ENCODE measurements around the gene WBP2. TPM values are rescaled to one million over a fixed set of nuclear protein-coding genes. Genes with fewer than 3 reads are reported as not detected.

The WBP2 gene
- total RNA-seq, 2 donors from 2014 or later, result 74.3 to 82.7 TPM

GRCh38 chr17:75820094-75821080, 34.7 kb downstream of the WBP2 start:
- Histone ChIP-seq H3K9me3 (ENCODE audit: control insufficient read depth, low read length) (no peaks in the 10 kb centered on the region), H3K4me3 (ENCODE audit: low read length) (no peak overlapping the region), H3K27me3 (ENCODE audit: control insufficient read depth, insufficient read depth, low read length, poor library complexity, severe bottlenecking) (no peaks in the 10 kb centered on the region), H3K4me1 (ENCODE audit: control insufficient read depth, insufficient read depth, low read length) (no peaks in the 10 kb centered on the region), H3K36me3 (ENCODE audit: control insufficient read depth, insufficient read depth, low read length) (peaks cover 61% of the 10 kb centered on the region), H3K9ac (ENCODE audit: extremely low read depth, low read length, poor library complexity, severe bottlenecking) (no peak overlapping the region), H3K27ac (ENCODE audit: low read depth, low read length) (no peak overlapping the region)
- 84 to 87% methylated on average over 18 to 21 of the region's 21 CpGs for WGBS, 2 experiments (ENCODE audit: insufficient coverage in 1 of 2, insufficient read length in 1 of 2)
- Mint-ChIP-seq H3K36me3 (ENCODE audit: low read depth) (peaks cover 54% of the 10 kb centered on the region), H3K27ac (no peak overlapping the region), H3K27me3 (ENCODE audit: insufficient read depth) (no peaks in the 10 kb centered on the region), H3K4me1 (no peaks in the 10 kb centered on the region), H3K4me3 (no peak overlapping the region), H3K9me3 (no peaks in the 10 kb centered on the region)
- no peak for DNase-seq
- no peak for TF ChIP-seq CTCF (conservative IDR thresholded peaks at IDR 0.05)

GRCh38 chr17:75819678-75820077, 35.5 kb downstream of the WBP2 start:
- Mint-ChIP-seq H3K36me3 (ENCODE audit: low read depth) (peaks cover 54% of the 10 kb centered on the region), H3K27ac (no peak overlapping the region), H3K9me3 (no peaks in the 10 kb centered on the region), H3K4me3 (no peak overlapping the region), H3K27me3 (ENCODE audit: insufficient read depth) (no peaks in the 10 kb centered on the region), H3K4me1 (no peaks in the 10 kb centered on the region)
- H3K4me1 ChIP-seq (ENCODE audit: control insufficient read depth, insufficient read depth, low read length), result no peaks in the 10 kb centered on the region
- TF ChIP-seq CTCF (conservative IDR thresholded peaks at IDR 0.05), result no peak
- WGBS, 2 experiments (ENCODE audit: insufficient coverage in 1 of 2, insufficient read length in 1 of 2), result 91 to 96% methylated on average over 14 to 16 of the region's 16 CpGs
- no peak overlapping the region for H3K4me3 ChIP-seq (ENCODE audit: low read length)
- no peak overlapping the region for H3K9ac ChIP-seq (ENCODE audit: extremely low read depth, low read length, poor library complexity, severe bottlenecking)
- H3K36me3 ChIP-seq (ENCODE audit: control insufficient read depth, insufficient read depth, low read length), result peaks cover 65% of the 10 kb centered on the region
- DNase-seq, result no peak
- H3K27ac ChIP-seq (ENCODE audit: low read depth, low read length), result no peak overlapping the region
- no peaks in the 10 kb centered on the region for H3K9me3 ChIP-seq (ENCODE audit: control insufficient read depth, low read length)
- no peaks in the 10 kb centered on the region for H3K27me3 ChIP-seq (ENCODE audit: control insufficient read depth, insufficient read depth, low read length, poor library complexity, severe bottlenecking)

- WGBS, 2 experiments (ENCODE audit: insufficient coverage in 1 of 2, insufficient read length in 1 of 2), result 93 to 100% methylated on average over 5 to 7 of the region's 7 CpGs
- H3K27ac ChIP-seq (ENCODE audit: low read depth, low read length), result no peak overlapping the region
- H3K9me3 ChIP-seq (ENCODE audit: control insufficient read depth, low read length), result no peaks in the 10 kb centered on the region
- TF ChIP-seq CTCF (conservative IDR thresholded peaks at IDR 0.05), result no peak
- H3K9ac ChIP-seq (ENCODE audit: extremely low read depth, low read length, poor library complexity, severe bottlenecking), result no peak overlapping the region
- Mint-ChIP-seq H3K27me3 (ENCODE audit: insufficient read depth) (no peaks in the 10 kb centered on the region), H3K36me3 (ENCODE audit: low read depth) (peaks cover 58% of the 10 kb centered on the region), H3K27ac (no peak overlapping the region), H3K4me1 (no peaks in the 10 kb centered on the region), H3K4me3 (no peak overlapping the region), H3K9me3 (no peaks in the 10 kb centered on the region)
- no peaks in the 10 kb centered on the region for H3K4me1 ChIP-seq (ENCODE audit: control insufficient read depth, insufficient read depth, low read length)
- H3K36me3 ChIP-seq (ENCODE audit: control insufficient read depth, insufficient read depth, low read length), result peaks cover 67% of the 10 kb centered on the region
- no peaks in the 10 kb centered on the region for H3K27me3 ChIP-seq (ENCODE audit: control insufficient read depth, insufficient read depth, low read length, poor library complexity, severe bottlenecking)
- H3K4me3 ChIP-seq (ENCODE audit: low read length), result no peak overlapping the region
- no peak for DNase-seq
Measured at GRCh38 chr17:75819116-75819515, 36.0 kb downstream of the WBP2 start.
